ENCODE data around the gene SPRTN.

The SPRTN gene

GRCh38 chr1:231338270-231339128, at the start of gene SPRTN:
Gene SPRTN (plus strand): TSS chr1:231338293. CDS start chr1:231338384, 91 bp downstream.
- DNase-seq, result no peak

- DNase-seq, result no peak
These were observed 42.2 kb upstream of the SPRTN start for GRCh38 chr1:231295938-231296337.

GRCh38 chr1:231301990-231302389, 36.1 kb upstream of the SPRTN start:
- DNase-seq, result no peak

GRCh38 chr1:231310391-231310934, 27.6 kb upstream of the SPRTN start:
- DNase-seq, result no peak

GRCh38 chr1:231311720-231312431, 26.2 kb upstream of the SPRTN start:
- DNase-seq, result no peak

GRCh38 chr1:231312432-231312788, 25.7 kb upstream of the SPRTN start:
- DNase-seq, result no peak

- DNase-seq, result no peak
These were observed 24.4 kb upstream of the SPRTN start for GRCh38 chr1:231313661-231314060.

GRCh38 chr1:231315887-231316286, 22.2 kb upstream of the SPRTN start:
- peak; percentile 66 for DNase-seq

- DNase-seq, result peak; percentile 7
These were observed 20.6 kb upstream of the SPRTN start for GRCh38 chr1:231317306-231318014.

GRCh38 chr1:231318015-231318355, 20.1 kb upstream of the SPRTN start:
- no peak for DNase-seq

GRCh38 chr1:231318568-231318967, 19.5 kb upstream of the SPRTN start:
- no peak for DNase-seq

- no peak for DNase-seq
These were observed 19.0 kb upstream of the SPRTN start for GRCh38 chr1:231319080-231319479.

- no peak for DNase-seq
These were observed 15.1 kb upstream of the SPRTN start for GRCh38 chr1:231322880-231323530.

GRCh38 chr1:231324660-231325059, 13.4 kb upstream of the SPRTN start:
- DNase-seq, result no peak

- no peak for DNase-seq
These were observed 11.8 kb upstream of the SPRTN start for GRCh38 chr1:231326248-231326647.

- DNase-seq, result no peak
These were observed 10.5 kb upstream of the SPRTN start for GRCh38 chr1:231327617-231328016.

- DNase-seq, result no peak
These were observed 8.6 kb upstream of the SPRTN start for GRCh38 chr1:231329483-231329882.

- no peak for DNase-seq
These were observed 5.3 kb upstream of the SPRTN start for GRCh38 chr1:231332761-231333160.

GRCh38 chr1:231334079-231334666, 3.9 kb upstream of the SPRTN start:
- no peak for DNase-seq

- no peak for DNase-seq
These were observed 3.1 kb upstream of the SPRTN start for GRCh38 chr1:231334952-231335351.

- no peak for DNase-seq
These were observed 2.2 kb upstream of the SPRTN start for GRCh38 chr1:231335663-231336602.

Measured in activated CD4-positive, alpha-beta T cell treated with anti-CD3 and anti-CD28 coated beads for 48 hours (primary cell).